Measurements from ENCODE around the gene SLC39A2. TPM values are rescaled to one million over a fixed set of nuclear protein-coding genes. Genes with fewer than 3 reads are reported as not detected.
"Not testable (repeated sequence)": the region's sequence is repeated elsewhere in the genome, so short reads cannot be mapped to it uniquely, and the experiment has no call there.

Gene SLC39A2
- total RNA-seq, 1 donor from 2014 or later: not detected

GRCh38 chr14:21039585-21040369 is 40.7 kb downstream of the SLC39A2 start:
- intact Hi-C loops (cut with DNase I): no loop called here
- no peaks in the 10 kb centered on the region for H3K27me3 ChIP-seq (ENCODE audit: low read depth)
- no peaks in the 10 kb centered on the region for H3K9me3 ChIP-seq

DNA sequence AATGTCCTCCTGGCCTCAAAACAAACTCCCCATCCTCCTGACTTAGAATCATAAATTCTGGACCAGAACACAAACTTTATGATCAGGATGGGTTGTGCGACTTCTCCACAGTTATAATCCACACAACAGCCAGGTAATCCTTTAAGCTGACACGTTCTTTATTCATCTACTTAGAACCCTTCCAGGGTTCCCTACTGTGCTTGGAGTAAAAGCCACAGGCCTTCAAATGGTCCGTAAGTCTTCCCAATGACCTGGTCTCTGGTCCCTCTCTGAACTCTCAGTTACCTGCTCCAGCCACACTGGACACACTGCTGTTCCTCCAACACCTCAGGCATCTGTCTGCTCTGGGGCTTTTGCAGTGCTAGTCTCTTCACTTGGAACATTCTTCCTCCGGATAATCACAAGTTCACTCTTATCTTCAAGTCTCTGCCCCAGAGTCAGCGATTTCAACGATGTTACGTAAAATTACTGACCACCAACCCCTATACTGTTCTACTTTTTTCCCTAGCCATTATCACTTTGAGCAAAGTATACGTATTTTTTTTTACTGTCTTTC is 41.4 kb downstream of the SLC39A2 start:
- Histone ChIP-seq H3K9me3 (no peaks in the 10 kb centered on the region), H3K27me3 (ENCODE audit: low read depth) (no peaks in the 10 kb centered on the region), H3K27ac (no peak overlapping the region), H3K4me1 (peaks cover 47% of the 10 kb centered on the region), H3K4me3 (no peak overlapping the region), H3K36me3 (no peaks in the 10 kb centered on the region)
- TF ChIP-seq, protein P1, sequence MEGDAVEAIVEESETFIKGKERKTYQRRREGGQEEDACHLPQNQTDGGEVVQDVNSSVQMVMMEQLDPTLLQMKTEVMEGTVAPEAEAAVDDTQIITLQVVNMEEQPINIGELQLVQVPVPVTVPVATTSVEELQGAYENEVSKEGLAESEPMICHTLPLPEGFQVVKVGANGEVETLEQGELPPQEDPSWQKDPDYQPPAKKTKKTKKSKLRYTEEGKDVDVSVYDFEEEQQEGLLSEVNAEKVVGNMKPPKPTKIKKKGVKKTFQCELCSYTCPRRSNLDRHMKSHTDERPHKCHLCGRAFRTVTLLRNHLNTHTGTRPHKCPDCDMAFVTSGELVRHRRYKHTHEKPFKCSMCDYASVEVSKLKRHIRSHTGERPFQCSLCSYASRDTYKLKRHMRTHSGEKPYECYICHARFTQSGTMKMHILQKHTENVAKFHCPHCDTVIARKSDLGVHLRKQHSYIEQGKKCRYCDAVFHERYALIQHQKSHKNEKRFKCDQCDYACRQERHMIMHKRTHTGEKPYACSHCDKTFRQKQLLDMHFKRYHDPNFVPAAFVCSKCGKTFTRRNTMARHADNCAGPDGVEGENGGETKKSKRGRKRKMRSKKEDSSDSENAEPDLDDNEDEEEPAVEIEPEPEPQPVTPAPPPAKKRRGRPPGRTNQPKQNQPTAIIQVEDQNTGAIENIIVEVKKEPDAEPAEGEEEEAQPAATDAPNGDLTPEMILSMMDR (IDR thresholded peaks at IDR 0.05): no peak
- intact Hi-C loops (cut with DNase I): no loop called here
- DNase-seq: no peak
- ATAC-seq: no peak

More at GRCh38 chr14:21039585-21040369, 40.7 kb downstream of the SLC39A2 start:
- TF ChIP-seq, protein P1 (IDR thresholded peaks at IDR 0.05): peak; percentile 64
- peak overlapping the region; percentile 6 for H3K4me3 ChIP-seq
- H3K36me3 ChIP-seq: no peaks in the 10 kb centered on the region
- H3K27ac ChIP-seq: peak overlapping the region; percentile 68
- peak; percentile 53 to 68 for ATAC-seq
- DNase-seq: no peak
- H3K4me1 ChIP-seq: peaks cover 47% of the 10 kb centered on the region

- H3K36me3 ChIP-seq; H3K27me3 ChIP-seq (ENCODE audit: low read depth); H3K9me3 ChIP-seq; intact Hi-C loops (cut with DNase I); H3K27ac ChIP-seq; DNase-seq; ATAC-seq; H3K4me3 ChIP-seq: not testable (repeated sequence)
- peaks cover 47% of the 10 kb centered on the region for H3K4me1 ChIP-seq
These were observed 41.8 kb downstream of the SLC39A2 start for GRCh38 chr14:21040941-21041340.

- no peaks in the 10 kb centered on the region for H3K9me3 ChIP-seq
- ATAC-seq: no peak
- no peak for DNase-seq
- intact Hi-C loops (cut with DNase I): no loop called here
- H3K27me3 ChIP-seq (ENCODE audit: low read depth): no peaks in the 10 kb centered on the region
- no peaks in the 10 kb centered on the region for H3K36me3 ChIP-seq
- H3K4me3 ChIP-seq: no peak within 1 kb of the TSS
- H3K4me1 ChIP-seq: peaks cover 47% of the 10 kb centered on the region
- peak within 1 kb of the TSS; percentile 25 for H3K27ac ChIP-seq
- TF ChIP-seq, protein P1 (IDR thresholded peaks at IDR 0.05): no peak
These were observed 42.8 kb downstream of the SLC39A2 start, which contains the start of gene RNASE7 for GRCh38 chr14:21041676-21042433. RNASE7 (plus strand) TSS chr14:21042362; CDS start chr14:21042993, 631 bp downstream.

- TF ChIP-seq, protein P1 (IDR thresholded peaks at IDR 0.05): no peak
- Histone ChIP-seq H3K4me3 (no peak overlapping the region), H3K27me3 (ENCODE audit: low read depth) (no peaks in the 10 kb centered on the region), H3K36me3 (no peaks in the 10 kb centered on the region), H3K9me3 (no peaks in the 10 kb centered on the region), H3K27ac (peak overlapping the region; percentile 25), H3K4me1 (peaks cover 51% of the 10 kb centered on the region)
- ATAC-seq: peak in 1 of 2 donors; percentile 18
- intact Hi-C loops (cut with DNase I): no loop called here
- DNase-seq: no peak
These were observed 43.8 kb downstream of the SLC39A2 start for GRCh38 chr14:21042918-21043317.
